ENCODE results near the gene FADS6.

The FADS6 gene, protein sequence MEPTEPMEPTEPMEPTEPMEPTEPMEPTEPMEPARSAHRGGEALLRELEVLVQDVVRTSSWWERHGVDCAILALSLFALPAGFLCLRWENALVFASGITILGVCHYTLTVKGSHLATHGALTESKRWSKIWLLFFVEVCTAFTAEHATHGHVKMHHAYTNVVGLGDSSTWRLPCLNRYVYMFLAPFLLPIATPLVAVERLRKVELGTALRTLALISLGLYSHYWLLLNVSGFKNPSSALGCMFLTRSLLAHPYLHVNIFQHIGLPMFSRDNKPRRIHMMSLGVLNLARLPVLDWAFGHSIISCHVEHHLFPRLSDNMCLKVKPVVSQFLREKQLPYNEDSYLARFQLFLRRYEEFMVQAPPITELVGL

DNA sequence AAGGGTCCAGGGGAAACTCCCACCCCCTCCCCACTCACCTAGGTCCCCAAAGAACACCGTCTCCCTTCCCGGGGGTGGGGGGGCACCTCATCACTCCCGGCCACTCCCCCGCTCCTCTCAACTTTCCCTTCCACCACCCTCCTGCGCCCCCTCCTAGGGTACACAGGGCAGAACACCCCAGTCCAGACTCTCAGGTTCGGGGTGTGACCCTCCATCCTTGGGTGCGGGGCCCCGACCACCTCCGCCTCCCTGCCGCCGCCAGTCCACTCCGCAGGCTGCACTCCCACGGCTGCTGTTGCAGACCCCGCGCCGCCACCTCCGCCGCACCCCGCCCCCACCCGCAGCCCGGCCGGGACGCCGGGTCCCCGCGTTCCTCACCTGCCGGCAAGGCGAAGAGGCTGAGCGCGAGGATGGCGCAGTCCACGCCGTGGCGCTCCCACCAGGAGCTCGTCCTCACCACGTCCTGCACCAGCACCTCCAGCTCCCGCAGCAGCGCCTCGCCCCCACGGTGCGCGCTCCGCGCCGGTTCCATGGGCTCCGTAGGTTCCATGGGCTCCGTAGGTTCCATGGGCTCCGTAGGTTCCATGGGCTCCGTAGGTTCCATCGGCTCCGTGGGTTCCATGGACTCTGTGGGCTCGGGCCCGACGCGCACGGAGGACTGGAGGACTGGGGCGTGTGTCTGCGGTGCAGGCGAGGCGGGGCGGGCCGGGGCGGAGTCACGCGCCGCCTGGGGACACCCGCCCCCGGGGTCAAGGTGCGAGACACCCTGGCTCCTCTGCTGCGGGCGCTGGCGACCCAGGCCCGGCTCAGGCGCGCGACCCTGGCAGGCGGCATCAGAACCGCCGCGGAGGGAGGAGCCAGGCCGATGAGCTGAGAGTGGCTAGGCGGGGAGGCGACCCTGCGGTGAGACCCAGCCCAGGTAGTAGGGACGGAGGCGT, at the start of gene FADS6:
FADS6 (minus strand) TSS at position 660 of the 938 bp plus-strand sequence; CDS start at position 622, 38 bp downstream.
- H3K4me3 ChIP-seq (ENCODE audit: control insufficient read depth, low read depth, low read length): no peak within 1 kb of the TSS
- DNase-seq (ENCODE audit: low read depth): no peak
- TF ChIP-seq, protein P1, sequence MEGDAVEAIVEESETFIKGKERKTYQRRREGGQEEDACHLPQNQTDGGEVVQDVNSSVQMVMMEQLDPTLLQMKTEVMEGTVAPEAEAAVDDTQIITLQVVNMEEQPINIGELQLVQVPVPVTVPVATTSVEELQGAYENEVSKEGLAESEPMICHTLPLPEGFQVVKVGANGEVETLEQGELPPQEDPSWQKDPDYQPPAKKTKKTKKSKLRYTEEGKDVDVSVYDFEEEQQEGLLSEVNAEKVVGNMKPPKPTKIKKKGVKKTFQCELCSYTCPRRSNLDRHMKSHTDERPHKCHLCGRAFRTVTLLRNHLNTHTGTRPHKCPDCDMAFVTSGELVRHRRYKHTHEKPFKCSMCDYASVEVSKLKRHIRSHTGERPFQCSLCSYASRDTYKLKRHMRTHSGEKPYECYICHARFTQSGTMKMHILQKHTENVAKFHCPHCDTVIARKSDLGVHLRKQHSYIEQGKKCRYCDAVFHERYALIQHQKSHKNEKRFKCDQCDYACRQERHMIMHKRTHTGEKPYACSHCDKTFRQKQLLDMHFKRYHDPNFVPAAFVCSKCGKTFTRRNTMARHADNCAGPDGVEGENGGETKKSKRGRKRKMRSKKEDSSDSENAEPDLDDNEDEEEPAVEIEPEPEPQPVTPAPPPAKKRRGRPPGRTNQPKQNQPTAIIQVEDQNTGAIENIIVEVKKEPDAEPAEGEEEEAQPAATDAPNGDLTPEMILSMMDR (IDR thresholded peaks at IDR 0.05; ENCODE audit: control insufficient read depth, insufficient read depth, low read depth, low read length, missing control alignments): no peak

DNA sequence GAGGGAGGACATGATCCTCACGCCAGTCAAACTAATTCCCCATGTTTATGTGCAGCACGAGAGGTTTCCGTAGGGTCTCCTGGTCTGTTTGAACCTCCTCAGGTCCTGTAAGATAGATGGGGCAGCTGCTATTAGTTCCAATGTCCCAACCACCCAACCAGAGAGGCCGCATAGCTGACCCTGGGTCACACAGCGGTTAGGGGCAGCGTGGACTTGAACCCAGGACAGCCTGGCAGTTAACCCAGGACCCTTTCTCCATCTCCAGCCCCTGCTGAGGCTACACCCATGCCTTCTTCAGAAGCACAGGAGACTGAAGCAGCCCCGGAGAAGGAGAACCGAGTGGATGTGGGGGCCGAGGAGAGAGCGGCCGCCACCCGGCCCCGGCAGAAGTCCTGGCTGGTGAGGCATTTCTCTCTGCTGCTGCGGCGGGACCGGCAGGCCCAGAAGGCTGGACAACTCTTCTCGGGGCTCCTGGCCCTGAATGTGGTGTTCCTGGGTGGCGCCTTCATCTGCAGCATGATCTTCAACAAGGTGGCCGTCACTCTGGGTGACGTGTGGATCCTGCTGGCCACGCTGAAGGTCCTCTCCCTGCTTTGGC, 47.8 kb upstream of the FADS6 start:
- no peak for DNase-seq (ENCODE audit: low read depth)
- no peak overlapping the region for H3K4me3 ChIP-seq (ENCODE audit: control insufficient read depth, low read depth, low read length)
- TF ChIP-seq, protein P1 (IDR thresholded peaks at IDR 0.05; ENCODE audit: control insufficient read depth, insufficient read depth, low read depth, low read length, missing control alignments): no peak

DNA sequence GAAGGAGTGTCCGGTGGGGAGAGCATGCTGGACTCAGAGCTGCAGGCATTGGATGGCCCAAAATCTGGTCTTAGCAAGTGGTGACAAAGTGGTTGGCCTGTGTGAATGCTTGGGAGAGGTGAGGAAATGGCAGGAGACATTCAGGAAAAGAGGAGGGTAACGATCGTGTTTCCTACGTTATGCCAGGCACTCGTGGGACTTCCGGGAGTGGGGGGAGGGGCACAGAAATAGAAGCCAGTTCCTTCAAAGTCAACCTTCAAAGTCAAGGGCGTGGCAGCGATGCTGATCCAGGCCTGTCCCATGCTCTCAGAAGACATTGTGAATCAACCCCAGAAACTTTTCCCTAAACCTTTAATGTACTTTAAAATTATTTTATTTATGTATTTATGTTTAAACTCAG, 46.1 kb upstream of the FADS6 start:
- no peak overlapping the region for H3K4me3 ChIP-seq (ENCODE audit: control insufficient read depth, low read depth, low read length)
- DNase-seq (ENCODE audit: low read depth): no peak
- TF ChIP-seq, protein P1 (IDR thresholded peaks at IDR 0.05; ENCODE audit: control insufficient read depth, insufficient read depth, low read depth, low read length, missing control alignments): no peak

DNA sequence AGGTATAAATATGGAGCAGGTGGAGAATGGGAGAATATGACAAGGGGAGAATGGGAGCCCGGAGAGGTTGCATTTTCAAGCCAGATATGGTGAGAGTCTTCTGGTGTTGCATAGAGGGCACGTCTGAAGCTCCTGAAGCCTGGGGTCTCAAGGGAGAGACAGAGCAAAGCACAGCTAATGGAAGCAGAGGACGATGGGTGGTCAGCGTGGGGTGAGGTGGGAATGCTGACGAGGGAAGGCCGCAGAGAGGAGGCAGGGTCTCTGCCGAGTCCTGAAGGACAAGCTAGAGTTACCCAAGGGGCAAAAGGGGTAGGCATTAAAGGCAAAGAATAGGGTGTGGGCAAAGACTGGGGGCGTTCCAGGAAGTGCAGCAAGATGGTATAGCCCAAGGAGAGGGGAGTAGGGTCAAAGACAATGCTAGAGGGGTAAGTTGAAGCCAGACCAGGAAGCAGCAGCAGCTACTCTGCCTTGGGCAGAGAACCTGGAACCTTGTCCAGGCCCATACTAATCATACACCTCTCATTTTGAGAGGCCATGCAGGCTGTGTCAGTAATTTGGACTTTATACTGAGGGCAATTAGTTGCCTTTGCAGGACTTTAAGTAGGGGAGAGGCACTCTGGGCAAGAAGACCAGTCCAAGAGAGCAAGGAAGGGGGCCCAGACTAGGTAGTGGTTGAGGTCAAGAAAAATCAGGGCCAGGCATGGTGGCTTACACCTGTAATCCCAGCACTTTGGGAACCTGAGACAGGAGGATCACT, 44.9 kb upstream of the FADS6 start:
- no peak overlapping the region for H3K4me3 ChIP-seq (ENCODE audit: control insufficient read depth, low read depth, low read length)
- TF ChIP-seq, protein P1 (IDR thresholded peaks at IDR 0.05; ENCODE audit: control insufficient read depth, insufficient read depth, low read depth, low read length, missing control alignments): no peak
- DNase-seq (ENCODE audit: low read depth): no peak

DNA sequence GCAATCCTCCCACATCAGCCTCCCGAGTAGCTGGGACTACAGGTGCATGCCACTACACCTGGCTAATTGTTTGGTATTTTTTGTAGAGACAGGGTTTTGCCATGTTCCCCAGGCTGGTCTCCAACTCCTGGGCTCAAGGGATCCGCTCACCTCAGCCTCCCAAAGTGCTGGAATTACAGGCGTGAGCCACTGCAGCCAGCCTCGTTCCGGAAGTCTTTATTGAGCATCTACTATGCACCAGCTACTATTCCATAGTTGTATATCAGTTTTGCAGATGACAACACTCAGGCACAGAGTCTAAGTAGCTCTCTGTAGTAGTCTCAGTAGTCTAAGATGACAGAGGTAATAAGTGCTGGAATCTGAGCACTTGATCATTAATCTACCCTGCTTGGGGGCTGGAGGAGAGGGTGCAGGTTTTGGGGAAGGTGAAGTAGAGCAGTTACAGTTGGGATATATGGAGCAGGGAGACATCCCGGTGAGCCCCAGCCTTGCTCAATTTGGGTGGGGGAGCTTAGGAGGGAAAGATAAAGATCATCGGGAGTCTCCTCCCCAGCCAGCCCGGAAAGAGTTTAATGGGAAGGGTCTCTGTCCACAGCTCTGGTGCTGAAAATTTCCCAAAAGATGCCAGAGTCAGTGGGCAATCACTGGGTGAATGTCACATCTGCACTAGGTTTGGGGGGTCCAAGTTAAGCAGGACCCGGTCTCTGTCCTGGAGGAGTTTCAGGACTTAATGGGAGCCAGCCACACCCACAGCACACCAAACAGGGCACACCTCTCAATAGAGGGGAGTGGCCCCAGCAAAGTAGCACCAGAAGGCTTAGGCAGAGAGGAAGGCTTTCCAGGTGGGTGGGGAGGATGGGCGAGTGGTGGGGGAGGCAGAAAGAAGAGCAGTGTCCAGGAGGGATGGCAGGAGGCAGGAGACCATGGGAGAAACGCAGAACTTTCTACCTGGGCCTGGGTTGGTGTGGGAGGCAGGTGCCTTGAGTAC, 43.9 kb upstream of the FADS6 start:
- TF ChIP-seq, protein P1 (IDR thresholded peaks at IDR 0.05; ENCODE audit: control insufficient read depth, insufficient read depth, low read depth, low read length, missing control alignments): no peak
- no peak overlapping the region for H3K4me3 ChIP-seq (ENCODE audit: control insufficient read depth, low read depth, low read length)
- no peak for DNase-seq (ENCODE audit: low read depth)

Measured in AG09309 (cell line).